ENCODE measurements around the gene STUB1. TPM values are rescaled to one million over a fixed set of nuclear protein-coding genes. Genes with fewer than 3 reads are reported as not detected.

STUB1 gene
- total RNA-seq, 1 donor from 2014 or later, result 81.6 TPM

- intact Hi-C loops (cut with micrococcal nuclease), result no loop called here
Measured at GRCh38 chr16:721765-722540, 41.7 kb downstream of the STUB1 start.

DNA sequence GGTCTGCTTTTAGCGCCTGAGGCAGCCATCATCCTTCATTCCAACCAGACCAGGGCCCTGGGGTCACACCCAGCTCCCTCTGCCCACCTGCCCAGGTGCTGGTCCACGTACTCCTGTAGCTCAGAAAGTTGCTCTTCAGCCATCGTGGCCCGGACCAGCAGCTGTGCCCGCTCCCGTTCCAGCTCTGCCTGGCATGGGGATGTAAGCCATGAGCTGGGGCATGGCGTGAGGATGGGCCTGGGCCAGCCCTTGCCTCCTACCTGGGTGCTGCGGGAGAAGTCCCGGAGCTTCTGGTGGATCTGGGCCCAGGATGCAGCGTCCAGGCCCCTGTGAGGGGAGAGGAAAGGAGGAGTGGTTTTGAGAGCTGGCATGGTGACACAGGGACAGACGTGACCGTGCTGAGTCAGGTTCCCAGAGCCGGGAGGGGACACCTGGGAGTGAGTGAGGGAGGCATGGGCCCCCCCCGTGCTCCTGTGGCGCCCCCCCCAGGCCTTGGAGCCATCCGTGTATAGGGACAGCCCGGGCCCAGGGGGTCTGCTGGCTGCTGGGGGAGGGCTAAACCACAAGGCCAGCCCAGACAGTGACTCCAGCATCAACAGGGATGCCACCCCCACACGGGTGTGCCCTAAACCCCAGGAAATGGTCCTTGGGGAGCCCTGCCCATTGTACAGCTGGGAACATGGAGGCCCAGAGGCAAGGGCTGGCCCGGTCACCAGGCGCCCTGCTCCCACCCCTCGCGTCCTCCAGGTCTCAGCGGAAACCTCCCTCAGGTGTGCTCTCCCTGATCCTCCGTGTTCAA is 42.8 kb downstream of the STUB1 start:
- intact Hi-C loops (cut with micrococcal nuclease), result no loop called here

- intact Hi-C loops (cut with micrococcal nuclease), result no loop called here
Measured at GRCh38 chr16:723695-724094, 43.5 kb downstream of the STUB1 start.

GRCh38 chr16:724188-725040 is 44.2 kb downstream of the STUB1 start:
- intact Hi-C loops (cut with micrococcal nuclease), result loop anchor here (5.0 kb wide), 1 partner anchor 42 kb away; the partner anchor contains the start of genes JMJD8 and STUB1

DNA sequence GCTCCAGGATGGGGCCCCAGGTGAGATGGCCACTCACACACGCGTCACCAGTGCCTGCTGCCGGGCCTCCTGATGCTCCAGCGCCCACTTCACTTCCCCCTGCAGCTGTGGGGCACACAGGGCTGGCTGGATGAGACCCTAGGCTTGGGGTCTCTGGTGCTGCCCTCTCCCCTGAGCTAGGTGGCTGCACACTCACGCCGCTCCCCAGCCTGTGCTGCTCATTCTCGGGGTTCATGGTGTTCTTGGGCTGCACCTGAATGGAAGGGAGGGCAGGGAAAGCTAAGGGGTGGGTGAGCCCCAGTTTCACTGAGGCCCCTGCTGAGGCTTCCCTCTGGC is 44.8 kb downstream of the STUB1 start:
- intact Hi-C loops (cut with micrococcal nuclease), result loop anchor here (5.0 kb wide), 1 partner anchor 43 kb away; the partner anchor contains the start of genes JMJD8 and STUB1

- intact Hi-C loops (cut with micrococcal nuclease), result loop anchor here (5.0 kb wide), 1 partner anchor 43 kb away; the partner anchor contains the start of genes JMJD8 and STUB1
Measured at GRCh38 chr16:725463-726187, 45.4 kb downstream of the STUB1 start.

DNA sequence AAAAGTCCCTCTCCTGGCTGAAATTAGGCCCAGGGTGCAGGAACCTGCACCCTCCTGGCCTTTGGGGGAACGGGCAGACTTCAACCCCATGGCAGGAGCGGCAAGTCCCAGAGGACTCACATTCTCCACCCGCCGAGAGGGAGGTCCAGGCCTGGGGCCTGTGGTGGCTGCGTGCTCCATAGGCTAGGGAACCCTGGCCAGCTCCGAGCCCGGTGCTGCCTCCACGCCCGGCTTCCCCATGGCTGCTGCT is 45.9 kb downstream of the STUB1 start:
- intact Hi-C loops (cut with micrococcal nuclease), result loop anchor here (5.0 kb wide), 1 partner anchor 44 kb away; the partner anchor contains the start of genes JMJD8 and STUB1

GRCh38 chr16:726438-727290 is 46.5 kb downstream of the STUB1 start, which contains the start of the genes CCDC78 and HAGHL:
CCDC78 (minus strand) TSS chr16:726443; CDS start chr16:726367, 76 bp downstream.
HAGHL (plus strand) TSS chr16:727106; CDS start chr16:727510, 404 bp downstream.
- intact Hi-C loops (cut with micrococcal nuclease), result loop anchor here (5.0 kb wide), 1 partner anchor 44 kb away; the partner anchor contains the start of genes JMJD8 and STUB1

- intact Hi-C loops (cut with micrococcal nuclease), result loop anchor here (5.0 kb wide), 1 partner anchor 45 kb away; the partner anchor contains the start of genes JMJD8 and STUB1
Measured at GRCh38 chr16:727291-727977, 47.2 kb downstream of the STUB1 start.

GRCh38 chr16:728131-728889 is 48.1 kb downstream of the STUB1 start:
- intact Hi-C loops (cut with micrococcal nuclease), result loop anchor here (1.0 to 5.0 kb wide), 2 partner anchors 12 to 46 kb away; partner anchors contain the start of genes CIAO3, JMJD8 and STUB1

- intact Hi-C loops (cut with micrococcal nuclease), result loop anchor here (1.0 to 5.0 kb wide), 2 partner anchors 11 to 47 kb away; partner anchors contain the start of genes CIAO3, JMJD8 and STUB1
Measured at GRCh38 chr16:728890-729744, 48.9 kb downstream of the STUB1 start.

- intact Hi-C loops (cut with micrococcal nuclease), result loop anchor here (5.0 kb wide), 1 partner anchor 48 kb away; the partner anchor contains the start of genes JMJD8 and STUB1
Measured at GRCh38 chr16:729768-730665, 49.8 kb downstream of the STUB1 start.

DNA sequence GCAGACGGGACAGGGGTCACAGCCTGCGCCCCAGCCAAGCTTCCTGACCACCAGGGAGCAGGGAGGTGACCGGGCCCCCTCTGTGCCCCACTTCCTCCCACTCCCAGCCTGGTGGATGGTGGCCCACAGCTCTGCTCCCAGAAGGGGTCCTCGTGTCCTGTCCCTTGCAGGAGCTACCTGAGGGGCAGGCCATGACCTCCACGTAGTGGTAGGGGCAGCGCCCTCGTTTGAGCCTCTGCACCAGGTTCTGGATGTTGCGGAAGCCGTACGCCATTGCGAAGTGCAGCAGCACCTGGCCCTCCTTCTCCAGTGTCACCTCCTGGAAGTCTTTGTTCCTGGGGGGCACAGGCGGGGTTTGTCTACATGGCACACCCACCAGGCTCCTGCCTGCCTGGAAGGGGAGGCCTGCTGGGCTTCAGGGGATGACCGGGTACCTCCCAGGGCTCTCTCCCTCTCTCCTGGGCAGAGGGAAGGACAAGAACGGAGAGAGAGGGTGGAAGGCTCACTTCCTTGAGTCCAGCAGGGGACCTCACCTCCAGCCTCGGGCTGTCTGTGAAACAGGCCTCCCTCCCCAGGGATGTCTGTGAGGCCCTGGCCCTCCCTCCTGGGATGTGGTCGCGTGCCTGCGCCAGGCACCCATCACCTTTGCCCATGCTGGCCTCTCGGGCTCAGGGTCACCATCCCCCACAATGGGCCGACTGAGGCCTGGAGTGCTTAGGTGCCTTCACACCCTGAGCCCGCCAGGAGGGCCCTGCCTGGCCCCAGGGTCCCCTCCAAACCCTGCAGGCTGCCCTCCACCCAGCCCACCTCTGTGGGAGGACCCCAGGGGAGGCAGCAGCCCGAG is 50.7 kb downstream of the STUB1 start:
- intact Hi-C loops (cut with micrococcal nuclease), result no loop called here

DNA sequence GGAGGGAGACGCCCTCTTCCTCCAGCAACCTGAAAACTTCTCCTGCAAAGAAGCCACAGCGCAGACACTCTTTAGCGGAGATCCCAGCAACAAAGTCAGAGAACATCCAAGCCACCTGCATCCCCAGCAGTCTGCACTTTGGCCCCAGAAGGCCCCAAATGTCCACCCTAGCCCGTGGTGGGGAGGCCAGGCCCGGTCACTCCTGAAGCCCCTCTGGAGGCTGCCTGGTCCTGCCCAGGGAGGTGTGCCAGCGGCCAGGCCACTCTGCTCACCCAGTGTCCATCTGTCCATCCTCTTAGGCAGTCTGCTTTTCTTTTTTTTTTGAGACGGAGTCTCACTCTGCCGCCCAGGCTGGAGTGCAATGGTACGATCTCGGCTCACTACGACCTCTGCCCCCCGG is 52.1 kb downstream of the STUB1 start:
- intact Hi-C loops (cut with micrococcal nuclease), result no loop called here
